ENCODE results near the gene SMPDL3A. TPM values are rescaled to one million over a fixed set of nuclear protein-coding genes. Genes with fewer than 3 reads are reported as not detected.

The SMPDL3A gene
- total RNA-seq, 1 donor from 2014 or later: 44.7 TPM

- no peak for DNase-seq (ENCODE audit: extremely low spot score in 2 of 2)
- no peaks in the 10 kb centered on the region for H3K27me3 ChIP-seq
- H3K9me3 ChIP-seq: no peaks in the 10 kb centered on the region
- TF ChIP-seq POLR2AphosphoS5 (IDR thresholded peaks at IDR 0.05; ENCODE audit: insufficient read depth in 1 of 2, low read depth in 1 of 2) (no peak), CTCF (IDR thresholded peaks at IDR 0.05) (no peak), POLR2A (IDR thresholded peaks at IDR 0.05) (no peak)
- no peak overlapping the region for H3K27ac ChIP-seq
- H3K4me1 ChIP-seq: no peaks in the 10 kb centered on the region
- no peaks in the 10 kb centered on the region for H3K36me3 ChIP-seq
- H3K4me3 ChIP-seq: no peak overlapping the region
- intact Hi-C loops (cut with DNase I): no loop called here
Observed at GRCh38 chr6:122829456-122829855, 40.4 kb downstream of the SMPDL3A start.

- Histone ChIP-seq H3K4me1 (no peaks in the 10 kb centered on the region), H3K27ac (no peak overlapping the region), H3K36me3 (no peaks in the 10 kb centered on the region), H3K9me3 (no peaks in the 10 kb centered on the region), H3K27me3 (no peaks in the 10 kb centered on the region), H3K4me3 (no peak overlapping the region)
- no peak for DNase-seq (ENCODE audit: extremely low spot score in 2 of 2)
- TF ChIP-seq CTCF (IDR thresholded peaks at IDR 0.05) (no peak), POLR2A (IDR thresholded peaks at IDR 0.05) (no peak), POLR2AphosphoS5 (IDR thresholded peaks at IDR 0.05; ENCODE audit: insufficient read depth in 1 of 2, low read depth in 1 of 2) (no peak)
- intact Hi-C loops (cut with DNase I): loop anchor here (10.0 kb wide), 1 partner anchor 97 kb away; no protein-coding TSS in a partner anchor
Observed at GRCh38 chr6:122831511-122831910, 42.5 kb downstream of the SMPDL3A start.

- no peaks in the 10 kb centered on the region for H3K36me3 ChIP-seq
- no peak for TF ChIP-seq POLR2A (IDR thresholded peaks at IDR 0.05)
- no peak for TF ChIP-seq POLR2AphosphoS5 (IDR thresholded peaks at IDR 0.05; ENCODE audit: insufficient read depth in 1 of 2, low read depth in 1 of 2)
- no peak for TF ChIP-seq CTCF (IDR thresholded peaks at IDR 0.05)
- no peak for DNase-seq (ENCODE audit: extremely low spot score in 2 of 2)
- no peak overlapping the region for H3K4me3 ChIP-seq
- no peaks in the 10 kb centered on the region for H3K4me1 ChIP-seq
- intact Hi-C loops (cut with DNase I): loop anchor here (10.0 kb wide), 1 partner anchor 98 kb away; no protein-coding TSS in a partner anchor
- H3K9me3 ChIP-seq: no peaks in the 10 kb centered on the region
- H3K27ac ChIP-seq: no peak overlapping the region
- no peaks in the 10 kb centered on the region for H3K27me3 ChIP-seq
Observed at GRCh38 chr6:122832459-122832858, 43.4 kb downstream of the SMPDL3A start.

- H3K27ac ChIP-seq: no peak overlapping the region
- no peak for TF ChIP-seq POLR2AphosphoS5 (IDR thresholded peaks at IDR 0.05; ENCODE audit: insufficient read depth in 1 of 2, low read depth in 1 of 2)
- no peak for TF ChIP-seq POLR2A (IDR thresholded peaks at IDR 0.05)
- TF ChIP-seq CTCF (IDR thresholded peaks at IDR 0.05): no peak
- intact Hi-C loops (cut with DNase I): loop anchor here (10.0 kb wide), 1 partner anchor 98 kb away; no protein-coding TSS in a partner anchor
Observed at GRCh38 chr6:122833021-122833491, 44.0 kb downstream of the SMPDL3A start.

GRCh38 chr6:122838060-122838780 lies 49.2 kb downstream of the SMPDL3A start:
- Histone ChIP-seq H3K27ac (no peak overlapping the region), H3K9me3 (no peaks in the 10 kb centered on the region), H3K4me1 (no peaks in the 10 kb centered on the region), H3K4me3 (no peak overlapping the region), H3K27me3 (no peaks in the 10 kb centered on the region), H3K36me3 (no peaks in the 10 kb centered on the region)
- TF ChIP-seq CTCF (IDR thresholded peaks at IDR 0.05) (peak in 2 of 3 experiments; percentile 27 to 31), POLR2AphosphoS5 (IDR thresholded peaks at IDR 0.05; ENCODE audit: insufficient read depth in 1 of 2, low read depth in 1 of 2) (no peak)
- no peak for DNase-seq (ENCODE audit: extremely low spot score in 2 of 2)
- intact Hi-C loops (cut with DNase I): loop anchor here (10.0 kb wide), 1 partner anchor 103 kb away; no protein-coding TSS in a partner anchor

More at GRCh38 chr6:122833021-122833491, 44.0 kb downstream of the SMPDL3A start:
- no peaks in the 10 kb centered on the region for H3K9me3 ChIP-seq
- H3K4me3 ChIP-seq: no peak overlapping the region
- H3K4me1 ChIP-seq: no peaks in the 10 kb centered on the region
- H3K36me3 ChIP-seq: no peaks in the 10 kb centered on the region
- H3K27me3 ChIP-seq: no peaks in the 10 kb centered on the region
- DNase-seq (ENCODE audit: extremely low spot score in 2 of 2): no peak
